ENCODE data around the gene PDE6C. TPM values are rescaled to one million over a fixed set of nuclear protein-coding genes. Genes with fewer than 3 reads are reported as not detected.

The PDE6C gene
- total RNA-seq, result not detected

- no peaks in the 10 kb centered on the region for H3K27me3 ChIP-seq
- no peak for DNase-seq
- H3K9me3 ChIP-seq, result no peaks in the 10 kb centered on the region
- H3K36me3 ChIP-seq, result no peaks in the 10 kb centered on the region
- no peaks in the 10 kb centered on the region for H3K4me1 ChIP-seq
- H3K4me3 ChIP-seq, result no peak within 1 kb of the TSS
- intact Hi-C loops (cut with DNase I; ENCODE audit: low total_unique reads), result no loop called here
- H3K27ac ChIP-seq, result no peak within 1 kb of the TSS
- TF ChIP-seq POLR2A (IDR thresholded peaks at IDR 0.05) (no peak), CTCF (IDR thresholded peaks at IDR 0.05) (no peak)
Measured at GRCh38 chr10:93612311-93612710, at the start of gene PDE6C. PDE6C (plus strand) TSS chr10:93612537; CDS start chr10:93612726, 189 bp downstream.

GRCh38 chr10:93565446-93565845 lies 46.9 kb upstream of the PDE6C start:
- Histone ChIP-seq H3K4me1 (no peaks in the 10 kb centered on the region), H3K9me3 (no peaks in the 10 kb centered on the region), H3K27ac (no peak overlapping the region), H3K4me3 (no peak overlapping the region), H3K36me3 (no peaks in the 10 kb centered on the region), H3K27me3 (peaks cover 0 to 14% of the 10 kb centered on the region in 2 donors)
- no peak for DNase-seq
- intact Hi-C loops (cut with DNase I; ENCODE audit: low total_unique reads), result no loop called here
- TF ChIP-seq POLR2A (IDR thresholded peaks at IDR 0.05), result no peak
- no peak for TF ChIP-seq CTCF (IDR thresholded peaks at IDR 0.05)

GRCh38 chr10:93566435-93567276 lies 45.7 kb upstream of the PDE6C start, which contains the start of gene FFAR4:
FFAR4 (plus strand) TSS chr10:93566665; CDS start chr10:93566721, 56 bp downstream.
- no peaks in the 10 kb centered on the region for H3K9me3 ChIP-seq
- DNase-seq, result no peak
- no peak within 1 kb of the TSS for H3K27ac ChIP-seq
- TF ChIP-seq CTCF (IDR thresholded peaks at IDR 0.05) (no peak), POLR2A (IDR thresholded peaks at IDR 0.05) (no peak)
- no peaks in the 10 kb centered on the region for H3K4me1 ChIP-seq
- peaks cover 0 to 14% of the 10 kb centered on the region in 2 donors for H3K27me3 ChIP-seq
- H3K36me3 ChIP-seq, result no peaks in the 10 kb centered on the region
- H3K4me3 ChIP-seq, result no peak within 1 kb of the TSS
- intact Hi-C loops (cut with DNase I; ENCODE audit: low total_unique reads), result no loop called here

GRCh38 chr10:93567277-93568104 lies 44.8 kb upstream of the PDE6C start:
- no peaks in the 10 kb centered on the region for H3K9me3 ChIP-seq
- H3K4me1 ChIP-seq, result no peaks in the 10 kb centered on the region
- TF ChIP-seq POLR2A (IDR thresholded peaks at IDR 0.05) (no peak), CTCF (IDR thresholded peaks at IDR 0.05) (no peak)
- H3K36me3 ChIP-seq, result no peaks in the 10 kb centered on the region
- intact Hi-C loops (cut with DNase I; ENCODE audit: low total_unique reads), result no loop called here
- no peak for DNase-seq
- no peak overlapping the region for H3K27ac ChIP-seq
- no peak overlapping the region for H3K4me3 ChIP-seq
- peaks cover 0 to 14% of the 10 kb centered on the region in 2 donors for H3K27me3 ChIP-seq

GRCh38 chr10:93568105-93568390 lies 44.3 kb upstream of the PDE6C start:
- H3K4me3 ChIP-seq, result no peak overlapping the region

More at GRCh38 chr10:93568105-93568390, 44.3 kb upstream of the PDE6C start:
- peaks cover 0 to 14% of the 10 kb centered on the region in 2 donors for H3K27me3 ChIP-seq
- H3K36me3 ChIP-seq, result no peaks in the 10 kb centered on the region
- no peaks in the 10 kb centered on the region for H3K9me3 ChIP-seq
- H3K27ac ChIP-seq, result no peak overlapping the region
- H3K4me1 ChIP-seq, result no peaks in the 10 kb centered on the region
- intact Hi-C loops (cut with DNase I; ENCODE audit: low total_unique reads), result no loop called here
- TF ChIP-seq POLR2A (IDR thresholded peaks at IDR 0.05) (no peak), CTCF (IDR thresholded peaks at IDR 0.05) (no peak)
- DNase-seq, result no peak
